ENCODE results near the gene METTL6.

- TF ChIP-seq CTCF (conservative IDR thresholded peaks at IDR 0.05; ENCODE audit: low read length) (no peak), EZH2phosphoT487 (IDR thresholded peaks at IDR 0.05; ENCODE audit: borderline replicate concordance, low read depth, low read length) (no peak)
These were observed 44.5 kb upstream of the METTL6 start for GRCh38 chr3:15471861-15472260.
